Tibial nerve (tissue), 4 donors: Measurements from ENCODE around the gene PRDM10. TPM values are rescaled to one million over a fixed set of nuclear protein-coding genes. Genes with fewer than 3 reads are reported as not detected.

Experiments
- DNase-seq, 2 donors: peaks; one replicate each; pipeline ENCODE4 v3.0.0-alpha.2; 2019; ENCODE audit warnings: low spot score in 2 of 2
- H3K27ac ChIP-seq, 4 donors: fragments of 200-600 bp; sonication (generic) in 3 of 4; one replicate each; pipeline ENCODE4 v1.5.1; 2017 to 2019; ENCODE audit warnings: mild to moderate bottlenecking in 1 of 4
- H3K27me3 ChIP-seq, 2 donors: fragments of 200-600 bp; sonication (generic) in 1 of 2; one replicate each; pipeline versions ENCODE4 v1.5.1 to v1.6.0; 2017 to 2019
- H3K36me3 ChIP-seq, 3 donors: fragments of 200-600 bp; sonication (generic); one replicate each; pipeline ENCODE4 v1.5.1; 2018 to 2019
- H3K4me1 ChIP-seq, 4 donors: fragments of 200-600 bp; sonication (generic) in 3 of 4; one replicate each; pipeline ENCODE4 v1.5.1; 2017 to 2019
- H3K4me3 ChIP-seq, 4 donors: fragments of 200-600 bp; sonication (generic) in 3 of 4; one replicate each; pipeline ENCODE4 v1.5.1; 2017 to 2019; ENCODE audit warnings: mild to moderate bottlenecking in 1 of 4, moderate library complexity in 1 of 4
- H3K9me3 ChIP-seq, 4 donors: fragments of 200-600 bp; sonication (generic) in 3 of 4; one replicate each; pipeline ENCODE4 v1.5.1; 2017 to 2019
- CTCF ChIP-seq, 5 experiments: fragments of 200-600 bp in 3 of 5; fragments of 450-650 bp in 2 of 5; sonication (generic) in 3 of 5; IDR thresholded peaks; one replicate each; pipeline ENCODE4 v1.5.1; 2016 to 2019; ENCODE audit warnings: antibody characterized with exemption in 5 of 5, mild to moderate bottlenecking in 3 of 5, moderate library complexity in 2 of 5
- EP300 ChIP-seq, 2 donors: sonication (generic); formaldehyde crosslinking; IDR thresholded peaks; one replicate each; pipeline ENCODE4 v1.6.1; 2017; ENCODE audit warnings: antibody characterized with exemption in 2 of 2, mild to moderate bottlenecking in 1 of 2
- POLR2A ChIP-seq, 2 donors: fragments of 450-650 bp; IDR thresholded peaks; one replicate each; pipeline ENCODE4 v1.6.1; 2017; ENCODE audit warnings: antibody characterized with exemption in 2 of 2, mild to moderate bottlenecking in 2 of 2, moderate library complexity in 2 of 2
- WGBS, 2 donors: methylation state at CpG; one replicate each; pipeline ENCODE4 v1.1.5; 2018; 5-methylcytosine and 5-hydroxymethylcytosine counted together
- total RNA-seq, 4 donors: library from RNA; depleted of rRNA; stranded (reverse); fragments of >200 nt; gene quantifications; one replicate each; pipeline ENCODE4 v1.1.0, GENCODE V29; 2016

Gene PRDM10
- total RNA-seq, 4 donors from 2014 or later = 9.2 to 23.1 (median 11.0) TPM

DNA sequence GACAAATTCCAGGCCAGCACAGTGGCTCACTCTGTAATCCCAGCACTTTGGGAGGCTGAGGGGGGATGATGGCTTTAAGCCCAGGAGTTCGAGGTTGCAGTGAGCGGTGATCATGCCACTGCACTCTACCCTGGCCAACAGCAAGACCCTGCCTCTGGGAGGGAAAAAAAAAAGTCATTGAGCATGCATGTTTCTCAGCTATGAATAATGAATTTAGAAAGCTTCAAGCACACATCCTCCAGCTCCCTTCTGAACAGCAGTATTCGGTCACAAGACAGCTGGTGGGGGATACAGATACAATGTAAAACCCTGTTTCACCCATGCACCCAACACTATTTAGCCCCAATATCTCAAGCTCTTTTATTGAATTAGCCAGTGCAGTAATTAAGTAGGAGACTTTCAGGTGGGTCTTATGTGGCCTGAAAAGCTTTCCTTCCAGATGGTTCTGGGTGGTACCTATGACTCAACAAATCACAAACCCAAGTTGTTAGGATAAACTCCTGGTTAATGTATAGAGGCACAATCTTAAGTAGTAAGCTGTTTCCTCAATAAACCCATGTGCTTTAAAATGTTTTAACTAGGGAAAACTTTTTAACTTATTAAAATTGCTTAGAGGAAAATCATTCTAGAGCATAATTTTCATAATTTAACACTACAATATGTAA is 13.4 kb downstream of the PRDM10 start:
- Histone ChIP-seq H3K36me3 (no peaks in the 10 kb centered on the region), H3K4me3 (no peak overlapping the region), H3K9me3 (no peaks in the 10 kb centered on the region), H3K4me1 (peaks cover 0 to 13% (median 4%) of the 10 kb centered on the region in 4 donors), H3K27me3 (no peaks in the 10 kb centered on the region), H3K27ac (no peak overlapping the region)
- TF ChIP-seq POLR2A (IDR thresholded peaks at IDR 0.05) = no peak
- TF ChIP-seq EP300 (IDR thresholded peaks at IDR 0.05) = no peak
- no peak for TF ChIP-seq CTCF (IDR thresholded peaks at IDR 0.05)
- 49 to 57% methylated on average over 3 of the region's 3 CpGs for WGBS, 2 donors
- no peak for DNase-seq

- Histone ChIP-seq H3K36me3 (no peaks in the 10 kb centered on the region), H3K9me3 (no peaks in the 10 kb centered on the region), H3K4me3 (no peak overlapping the region), H3K27ac (no peak overlapping the region), H3K4me1 (peaks cover 0 to 12% (median 4%) of the 10 kb centered on the region in 4 donors), H3K27me3 (no peaks in the 10 kb centered on the region)
- 96% methylated on average over 3 of the region's 3 CpGs for WGBS, 2 donors
- no peak for DNase-seq
- TF ChIP-seq EP300 (IDR thresholded peaks at IDR 0.05) = no peak
- no peak for TF ChIP-seq CTCF (IDR thresholded peaks at IDR 0.05)
- no peak for TF ChIP-seq POLR2A (IDR thresholded peaks at IDR 0.05)
Observed at GRCh38 chr11:129987950-129988349, 14.7 kb downstream of the PRDM10 start.

DNA sequence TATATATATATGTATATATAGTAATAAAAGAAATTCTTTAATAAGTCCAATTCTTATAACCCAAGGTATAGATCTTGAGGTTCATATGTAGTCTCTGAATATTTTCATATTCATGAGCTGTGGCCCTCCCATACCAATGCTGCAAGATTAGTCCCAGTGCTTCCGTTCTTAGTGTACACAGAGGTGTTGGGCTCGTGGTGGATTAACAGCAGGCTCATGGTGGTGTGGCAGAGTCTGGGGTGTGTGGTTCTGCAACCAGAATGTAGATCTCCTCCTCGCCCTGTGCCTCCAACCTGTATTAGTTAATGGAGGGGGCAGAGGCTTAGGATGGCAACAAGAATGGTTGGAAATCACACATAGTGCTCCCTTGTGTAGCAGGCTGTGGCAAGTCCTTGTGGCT is 16.8 kb downstream of the PRDM10 start:
- no peaks in the 10 kb centered on the region for H3K27me3 ChIP-seq
- TF ChIP-seq EP300 (IDR thresholded peaks at IDR 0.05) (no peak), POLR2A (IDR thresholded peaks at IDR 0.05) (no peak), CTCF (IDR thresholded peaks at IDR 0.05) (no peak)
- H3K9me3 ChIP-seq = no peaks in the 10 kb centered on the region
- no peak for DNase-seq
- 97 to 100% methylated on average over 3 of the region's 3 CpGs for WGBS, 2 donors
- H3K27ac ChIP-seq = no peak overlapping the region
- H3K36me3 ChIP-seq = no peaks in the 10 kb centered on the region
- no peaks in the 10 kb centered on the region for H3K4me1 ChIP-seq
- no peak overlapping the region for H3K4me3 ChIP-seq

GRCh38 chr11:129980086-129980485 is 22.5 kb downstream of the PRDM10 start:
- Histone ChIP-seq H3K4me1 (peaks cover 0 to 12% (median 4%) of the 10 kb centered on the region in 4 donors), H3K27me3 (no peaks in the 10 kb centered on the region), H3K4me3 (no peak overlapping the region), H3K27ac (no peak overlapping the region), H3K9me3 (no peaks in the 10 kb centered on the region), H3K36me3 (no peaks in the 10 kb centered on the region)
- DNase-seq = no peak
- TF ChIP-seq POLR2A (IDR thresholded peaks at IDR 0.05) (no peak), EP300 (IDR thresholded peaks at IDR 0.05) (no peak), CTCF (IDR thresholded peaks at IDR 0.05) (no peak)
- WGBS, 2 donors = 79 to 85% methylated on average over 8 of the region's 8 CpGs

DNA sequence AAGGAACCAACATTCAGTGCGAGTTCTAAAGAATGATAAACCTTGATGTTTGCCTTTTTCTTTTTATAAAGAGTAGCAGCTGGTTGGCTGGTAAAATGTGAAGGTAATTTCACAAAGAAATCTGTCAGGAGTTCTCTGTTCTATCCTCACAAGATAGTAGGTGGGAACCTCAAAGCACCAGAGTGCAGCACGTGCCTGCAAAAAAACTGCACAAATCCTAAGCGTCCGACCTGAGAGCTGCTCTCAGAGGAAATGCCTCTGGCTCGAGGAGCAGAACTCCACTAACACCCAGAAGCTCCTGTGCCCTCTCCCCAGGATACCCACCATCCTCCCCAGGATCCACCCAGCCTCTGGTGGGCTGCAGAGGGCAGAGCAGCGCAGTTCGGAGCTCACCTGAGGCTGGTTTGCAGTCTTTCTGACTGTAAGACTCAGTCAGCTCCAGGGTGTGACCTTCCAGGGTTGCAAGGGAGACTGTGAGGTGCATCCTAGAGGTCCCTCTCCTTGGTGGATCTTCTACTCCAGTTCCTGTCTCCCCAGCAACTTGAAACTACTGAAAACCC is 23.5 kb downstream of the PRDM10 start:
- Histone ChIP-seq H3K27ac (no peak overlapping the region), H3K27me3 (no peaks in the 10 kb centered on the region), H3K4me1 (peaks cover 0 to 16% (median 4%) of the 10 kb centered on the region in 4 donors), H3K9me3 (no peaks in the 10 kb centered on the region), H3K4me3 (no peak overlapping the region), H3K36me3 (no peaks in the 10 kb centered on the region)
- no peak for DNase-seq
- WGBS, 2 donors = 84 to 87% methylated on average over 7 of the region's 7 CpGs
- no peak for TF ChIP-seq EP300 (IDR thresholded peaks at IDR 0.05)
- TF ChIP-seq CTCF (IDR thresholded peaks at IDR 0.05) = no peak
- TF ChIP-seq POLR2A (IDR thresholded peaks at IDR 0.05) = no peak
